HCT116 (cell line): ENCODE results near the gene CFAP46.

Experiments
- CTCF ChIP-seq, 3 experiments: fragments of 200-600 bp in 1 of 3; sonication (generic) in 1 of 3; IDR thresholded peaks in 2 of 3; conservative IDR thresholded peaks in 1 of 3; 2 replicates each; pipeline ENCODE4 v1.5.1; 2012 to 2017; ENCODE audit warnings: low read depth in 2 of 3, low read length in 2 of 3, antibody characterized with exemption in 1 of 3, borderline replicate concordance in 1 of 3, control low read depth in 1 of 3, mild to moderate bottlenecking in 1 of 3, mixed read lengths in 1 of 3, mixed run types in 1 of 3, moderate library complexity in 1 of 3; ENCODE audit not compliant: insufficient read depth in 1 of 3
- POLR2A ChIP-seq: IDR thresholded peaks from 2 replicates; pipeline ENCODE4 v1.7.0; 2011; ENCODE audit warnings: borderline replicate concordance; ENCODE audit not compliant: insufficient read depth, insufficient read length; ENCODE audit errors: extremely low read depth
- POLR2AphosphoS5 ChIP-seq: IDR thresholded peaks from 2 replicates; pipeline ENCODE4 v1.6.1; 2011; ENCODE audit warnings: mild to moderate bottlenecking, low read depth, low read length, moderate library complexity

- no peak for TF ChIP-seq CTCF (IDR thresholded peaks at IDR 0.05 in 2 of 3, conservative IDR thresholded peaks at IDR 0.05 in 1 of 3; ENCODE audit: borderline replicate concordance in 1 of 3, insufficient read depth in 1 of 3, low read depth in 2 of 3, low read length in 2 of 3)
- no peak for TF ChIP-seq POLR2AphosphoS5
- no peak for TF ChIP-seq POLR2A
Observed at GRCh38 chr10:132884691-132885271, 57.6 kb downstream of the CFAP46 start.
